Measurements from ENCODE around the gene IL1RAPL1.

DNA sequence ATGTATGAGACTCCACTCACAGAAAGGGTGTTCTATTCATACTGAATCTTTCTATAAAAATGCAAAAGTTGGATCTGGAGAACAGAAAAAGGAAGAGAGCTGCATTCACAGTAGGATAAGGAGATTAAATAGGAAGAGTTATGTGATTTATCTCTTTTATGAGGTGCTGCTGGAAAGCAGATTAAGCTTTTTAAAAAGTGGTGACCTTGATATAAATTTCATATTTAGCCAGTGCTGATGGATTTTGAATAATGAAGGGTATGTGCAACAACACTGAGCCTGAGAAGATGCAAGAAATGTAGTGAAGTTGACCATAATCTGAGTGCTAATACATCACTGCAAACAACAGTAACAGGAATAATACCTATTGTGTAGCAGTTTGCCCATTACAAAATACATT, 795.6 kb downstream of the IL1RAPL1 start:
- TF ChIP-seq, protein P1, sequence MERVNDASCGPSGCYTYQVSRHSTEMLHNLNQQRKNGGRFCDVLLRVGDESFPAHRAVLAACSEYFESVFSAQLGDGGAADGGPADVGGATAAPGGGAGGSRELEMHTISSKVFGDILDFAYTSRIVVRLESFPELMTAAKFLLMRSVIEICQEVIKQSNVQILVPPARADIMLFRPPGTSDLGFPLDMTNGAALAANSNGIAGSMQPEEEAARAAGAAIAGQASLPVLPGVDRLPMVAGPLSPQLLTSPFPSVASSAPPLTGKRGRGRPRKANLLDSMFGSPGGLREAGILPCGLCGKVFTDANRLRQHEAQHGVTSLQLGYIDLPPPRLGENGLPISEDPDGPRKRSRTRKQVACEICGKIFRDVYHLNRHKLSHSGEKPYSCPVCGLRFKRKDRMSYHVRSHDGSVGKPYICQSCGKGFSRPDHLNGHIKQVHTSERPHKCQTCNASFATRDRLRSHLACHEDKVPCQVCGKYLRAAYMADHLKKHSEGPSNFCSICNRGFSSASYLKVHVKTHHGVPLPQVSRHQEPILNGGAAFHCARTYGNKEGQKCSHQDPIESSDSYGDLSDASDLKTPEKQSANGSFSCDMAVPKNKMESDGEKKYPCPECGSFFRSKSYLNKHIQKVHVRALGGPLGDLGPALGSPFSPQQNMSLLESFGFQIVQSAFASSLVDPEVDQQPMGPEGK (CRISPR knock-in tag; IDR thresholded peaks at IDR 0.05; ENCODE audit: borderline replicate concordance) = no peak
- TF ChIP-seq RARB (CRISPR knock-in tag; IDR thresholded peaks at IDR 0.05) (no peak), ZFP30 (CRISPR knock-in tag; IDR thresholded peaks at IDR 0.05) (no peak), ZC3H10 (CRISPR knock-in tag; IDR thresholded peaks at IDR 0.05) (no peak), ARNTL (CRISPR knock-in tag; IDR thresholded peaks at IDR 0.05; ENCODE audit: borderline replicate concordance, low read depth) (no peak), SNAI2 (CRISPR knock-in tag; IDR thresholded peaks at IDR 0.05) (no peak), TOX (CRISPR knock-in tag; IDR thresholded peaks at IDR 0.05; ENCODE audit: borderline replicate concordance) (no peak)
- TF ChIP-seq, protein P2, sequence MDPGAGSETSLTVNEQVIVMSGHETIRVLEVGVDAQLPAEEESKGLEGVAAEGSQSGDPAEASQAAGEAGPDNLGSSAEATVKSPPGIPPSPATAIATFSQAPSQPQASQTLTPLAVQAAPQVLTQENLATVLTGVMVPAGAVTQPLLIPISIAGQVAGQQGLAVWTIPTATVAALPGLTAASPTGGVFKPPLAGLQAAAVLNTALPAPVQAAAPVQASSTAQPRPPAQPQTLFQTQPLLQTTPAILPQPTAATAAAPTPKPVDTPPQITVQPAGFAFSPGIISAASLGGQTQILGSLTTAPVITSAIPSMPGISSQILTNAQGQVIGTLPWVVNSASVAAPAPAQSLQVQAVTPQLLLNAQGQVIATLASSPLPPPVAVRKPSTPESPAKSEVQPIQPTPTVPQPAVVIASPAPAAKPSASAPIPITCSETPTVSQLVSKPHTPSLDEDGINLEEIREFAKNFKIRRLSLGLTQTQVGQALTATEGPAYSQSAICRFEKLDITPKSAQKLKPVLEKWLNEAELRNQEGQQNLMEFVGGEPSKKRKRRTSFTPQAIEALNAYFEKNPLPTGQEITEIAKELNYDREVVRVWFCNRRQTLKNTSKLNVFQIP (CRISPR knock-in tag; IDR thresholded peaks at IDR 0.05; ENCODE audit: borderline replicate concordance, low read depth) = no peak
- TF ChIP-seq, protein P3, sequence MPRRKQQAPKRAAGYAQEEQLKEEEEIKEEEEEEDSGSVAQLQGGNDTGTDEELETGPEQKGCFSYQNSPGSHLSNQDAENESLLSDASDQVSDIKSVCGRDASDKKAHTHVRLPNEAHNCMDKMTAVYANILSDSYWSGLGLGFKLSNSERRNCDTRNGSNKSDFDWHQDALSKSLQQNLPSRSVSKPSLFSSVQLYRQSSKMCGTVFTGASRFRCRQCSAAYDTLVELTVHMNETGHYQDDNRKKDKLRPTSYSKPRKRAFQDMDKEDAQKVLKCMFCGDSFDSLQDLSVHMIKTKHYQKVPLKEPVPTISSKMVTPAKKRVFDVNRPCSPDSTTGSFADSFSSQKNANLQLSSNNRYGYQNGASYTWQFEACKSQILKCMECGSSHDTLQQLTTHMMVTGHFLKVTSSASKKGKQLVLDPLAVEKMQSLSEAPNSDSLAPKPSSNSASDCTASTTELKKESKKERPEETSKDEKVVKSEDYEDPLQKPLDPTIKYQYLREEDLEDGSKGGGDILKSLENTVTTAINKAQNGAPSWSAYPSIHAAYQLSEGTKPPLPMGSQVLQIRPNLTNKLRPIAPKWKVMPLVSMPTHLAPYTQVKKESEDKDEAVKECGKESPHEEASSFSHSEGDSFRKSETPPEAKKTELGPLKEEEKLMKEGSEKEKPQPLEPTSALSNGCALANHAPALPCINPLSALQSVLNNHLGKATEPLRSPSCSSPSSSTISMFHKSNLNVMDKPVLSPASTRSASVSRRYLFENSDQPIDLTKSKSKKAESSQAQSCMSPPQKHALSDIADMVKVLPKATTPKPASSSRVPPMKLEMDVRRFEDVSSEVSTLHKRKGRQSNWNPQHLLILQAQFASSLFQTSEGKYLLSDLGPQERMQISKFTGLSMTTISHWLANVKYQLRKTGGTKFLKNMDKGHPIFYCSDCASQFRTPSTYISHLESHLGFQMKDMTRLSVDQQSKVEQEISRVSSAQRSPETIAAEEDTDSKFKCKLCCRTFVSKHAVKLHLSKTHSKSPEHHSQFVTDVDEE (CRISPR knock-in tag; IDR thresholded peaks at IDR 0.05) = no peak
- TF ChIP-seq, protein P4, sequence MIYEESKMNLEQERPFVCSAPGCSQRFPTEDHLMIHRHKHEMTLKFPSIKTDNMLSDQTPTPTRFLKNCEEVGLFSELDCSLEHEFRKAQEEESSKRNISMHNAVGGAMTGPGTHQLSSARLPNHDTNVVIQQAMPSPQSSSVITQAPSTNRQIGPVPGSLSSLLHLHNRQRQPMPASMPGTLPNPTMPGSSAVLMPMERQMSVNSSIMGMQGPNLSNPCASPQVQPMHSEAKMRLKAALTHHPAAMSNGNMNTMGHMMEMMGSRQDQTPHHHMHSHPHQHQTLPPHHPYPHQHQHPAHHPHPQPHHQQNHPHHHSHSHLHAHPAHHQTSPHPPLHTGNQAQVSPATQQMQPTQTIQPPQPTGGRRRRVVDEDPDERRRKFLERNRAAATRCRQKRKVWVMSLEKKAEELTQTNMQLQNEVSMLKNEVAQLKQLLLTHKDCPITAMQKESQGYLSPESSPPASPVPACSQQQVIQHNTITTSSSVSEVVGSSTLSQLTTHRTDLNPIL (CRISPR knock-in tag; IDR thresholded peaks at IDR 0.05; ENCODE audit: low read depth) = no peak

Data from SK-N-SH treated with all-trans-retinoic acid at 6 μM for 48 hours (cell line).